HuH-7.5 (cell line): ENCODE results near the gene FOXO6.

Experiments
- DNase-seq: peaks from one replicate; pipeline ENCODE4 v3.0.0; 2011; ENCODE audit warnings: low spot score

The FOXO6 gene

GRCh38 chr1:41353744-41354143 lies 7.5 kb upstream of the FOXO6 start:
- no peak for DNase-seq

GRCh38 chr1:41354956-41355355 lies 6.3 kb upstream of the FOXO6 start:
- DNase-seq = no peak

- DNase-seq = no peak
These were observed 5.9 kb upstream of the FOXO6 start for GRCh38 chr1:41355356-41355755.

GRCh38 chr1:41355761-41356160 lies 5.5 kb upstream of the FOXO6 start:
- DNase-seq = no peak

- no peak for DNase-seq
These were observed 4.5 kb upstream of the FOXO6 start for GRCh38 chr1:41356752-41357151.

GRCh38 chr1:41357451-41358101 lies 3.7 kb upstream of the FOXO6 start:
- no peak for DNase-seq

- DNase-seq = no peak
These were observed 2.9 kb upstream of the FOXO6 start for GRCh38 chr1:41358131-41359021.

- DNase-seq = no peak
These were observed 1.8 kb upstream of the FOXO6 start for GRCh38 chr1:41359211-41360073.

GRCh38 chr1:41360074-41360785 lies 1.0 kb upstream of the FOXO6 start:
- no peak for DNase-seq

GRCh38 chr1:41361495-41362356 lies 492 bp downstream of the FOXO6 start:
- no peak for DNase-seq

- no peak for DNase-seq
These were observed 1.1 kb downstream of the FOXO6 start for GRCh38 chr1:41362357-41362721.

GRCh38 chr1:41362749-41363590 lies 1.7 kb downstream of the FOXO6 start:
- DNase-seq = no peak

- no peak for DNase-seq
These were observed 2.5 kb downstream of the FOXO6 start for GRCh38 chr1:41363591-41364320.

GRCh38 chr1:41364442-41365319 lies 3.4 kb downstream of the FOXO6 start:
- no peak for DNase-seq

- DNase-seq = no peak
These were observed 4.0 kb downstream of the FOXO6 start for GRCh38 chr1:41365320-41365633.

GRCh38 chr1:41365772-41366454 lies 4.7 kb downstream of the FOXO6 start:
- no peak for DNase-seq

- no peak for DNase-seq
These were observed 5.4 kb downstream of the FOXO6 start for GRCh38 chr1:41366455-41367287.
